ENCODE results near the gene LYPD6B. TPM values are rescaled to one million over a fixed set of nuclear protein-coding genes. Genes with fewer than 3 reads are reported as not detected.

LYPD6B gene
- polyA plus RNA-seq, 3 donors, result not detected

DNA sequence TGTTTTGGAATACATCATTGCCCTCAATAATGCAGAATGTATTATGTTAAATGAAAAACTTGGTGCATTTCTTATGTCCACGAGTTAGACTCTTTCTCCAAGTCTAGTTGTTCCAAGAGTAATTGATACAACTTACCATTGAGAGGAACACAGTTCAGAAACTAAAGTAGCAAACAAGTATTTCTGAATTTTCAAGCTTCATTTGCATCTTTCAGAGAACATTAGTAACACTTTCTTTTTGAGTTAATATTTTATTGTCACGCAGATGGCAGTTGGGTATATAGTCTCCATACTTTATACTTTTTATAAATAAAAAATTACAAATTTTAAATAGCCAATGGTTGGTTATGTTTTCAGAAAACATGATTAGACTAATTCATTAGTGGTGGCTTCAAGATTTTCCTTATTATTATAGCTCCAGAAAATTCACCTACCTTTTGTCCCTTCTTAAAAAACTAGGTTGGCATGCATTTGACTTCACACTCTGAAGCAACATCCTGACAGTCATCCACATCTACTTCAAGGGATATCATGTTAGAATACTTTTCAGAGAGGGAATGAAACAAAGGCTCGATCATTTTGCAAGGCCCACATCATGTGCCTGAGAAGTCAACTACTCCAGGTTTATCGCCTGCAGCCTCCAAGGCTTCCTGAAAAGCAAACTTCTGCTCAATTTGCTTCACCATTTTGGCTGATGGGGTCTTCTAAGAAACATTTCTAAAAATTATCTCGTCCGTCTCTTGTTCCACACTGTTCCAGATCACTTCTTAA, 29.9 kb downstream of the LYPD6B start:
- intact Hi-C loops (cut with micrococcal nuclease), result no loop called here
- Histone ChIP-seq H2AFZ (ENCODE audit: insufficient read depth, low read depth, low read length, poor library complexity, severe bottlenecking) (no peak overlapping the region), H4K20me1 (ENCODE audit: insufficient read depth, low read length) (no peaks in the 10 kb centered on the region), H3K36me3 (replicated peaks in 1 of 2; ENCODE audit: control insufficient read depth in 1 of 2, insufficient read depth in 2 of 2, low read length in 2 of 2) (no peaks in the 10 kb centered on the region), H3K9me3 (replicated peaks in 1 of 2; ENCODE audit: control insufficient read depth in 1 of 2, insufficient read depth in 1 of 2, low read length in 2 of 2) (no peaks in the 10 kb centered on the region), H3K4me1 (ENCODE audit: control insufficient read depth in 1 of 2, insufficient read depth in 2 of 2, low read length in 2 of 2) (peaks cover 0 to 8% of the 10 kb centered on the region in 2 donors), H3K9ac (ENCODE audit: insufficient read depth, low read length, poor library complexity, severe bottlenecking) (no peak overlapping the region), H3K27ac (ENCODE audit: low read depth in 1 of 2, low read length in 2 of 2) (no peak overlapping the region), H3K27me3 (ENCODE audit: control insufficient read depth in 2 of 2, insufficient read depth in 2 of 2, low read length in 2 of 2) (no peaks in the 10 kb centered on the region), H3K4me3 (replicated peaks in 1 of 3; ENCODE audit: low read depth in 2 of 3, low read length in 3 of 3) (no peak overlapping the region), H3K79me2 (ENCODE audit: insufficient read depth, low read length) (no peaks in the 10 kb centered on the region), H3K4me2 (replicated peaks; ENCODE audit: extremely low read depth, low read length, poor library complexity, severe bottlenecking) (no peak overlapping the region)
- TF ChIP-seq CTCF (IDR thresholded peaks at IDR 0.05), result no peak
- WGBS (ENCODE audit: insufficient coverage), result 20% methylated on average over 2 of the region's 6 CpGs
- peaks cover 0 to 4% (median 1%) of the 10 kb centered on the region in 3 donors for H3K27me3 Mint-ChIP-seq (ENCODE audit: low read depth in 3 of 3)
- H3K27ac Mint-ChIP-seq, result peak overlapping the region in 2 of 7 donors; percentile 76 to 90
- peaks cover 25% of the 10 kb centered on the region for H3K4me1 Mint-ChIP-seq
- peaks cover 0 to 1% (median 0%) of the 10 kb centered on the region in 7 donors for H3K9me3 Mint-ChIP-seq
- peaks cover 0 to 4% of the 10 kb centered on the region in 2 donors for H3K36me3 Mint-ChIP-seq
- peak in 1 of 3 donors; percentile 10 for DNase-seq
- H3K4me3 Mint-ChIP-seq, result no peak overlapping the region

DNA sequence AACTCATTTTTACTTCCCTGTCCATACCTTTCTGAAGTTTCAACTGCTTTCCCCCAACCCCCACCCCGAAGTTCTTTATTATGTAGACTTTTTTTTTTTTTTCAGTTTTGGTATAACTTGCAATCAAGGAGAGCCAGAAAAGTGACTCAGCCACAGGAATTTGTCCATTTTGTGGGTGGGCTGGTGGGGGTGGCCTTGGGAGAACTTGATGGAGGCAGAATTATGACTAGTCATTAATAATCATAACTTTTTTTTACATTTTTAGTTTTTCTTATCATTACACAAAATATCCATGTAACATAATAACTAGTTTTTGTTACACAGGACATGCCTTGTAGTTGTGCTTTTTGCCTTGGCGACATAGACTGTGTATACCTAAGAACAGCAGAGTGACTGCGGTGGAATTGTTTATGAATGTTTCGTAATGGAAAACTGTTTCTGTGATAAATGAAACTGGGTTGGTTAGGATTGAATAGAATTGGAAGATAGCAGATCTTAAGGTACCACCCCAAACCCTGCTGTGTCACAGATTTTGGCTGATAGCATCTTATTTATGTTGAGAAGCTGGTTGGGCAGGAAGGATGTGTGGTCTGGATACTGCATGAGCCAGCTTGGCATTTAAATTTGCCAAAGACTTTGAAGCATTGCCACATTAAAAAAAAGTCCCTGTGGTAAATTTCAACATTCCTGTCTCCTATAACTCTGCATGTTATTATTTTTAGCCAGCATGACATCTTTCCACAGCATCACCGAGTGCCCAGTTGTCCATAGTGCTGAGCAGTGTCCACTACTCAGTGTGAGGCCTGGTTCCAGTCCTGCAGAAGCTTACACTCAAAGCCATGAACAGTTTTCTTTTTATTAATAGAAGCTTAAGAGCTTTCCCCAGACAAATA, 30.7 kb downstream of the LYPD6B start:
- no peak overlapping the region for H3K4me3 Mint-ChIP-seq
- peak overlapping the region in 3 of 7 donors; percentile 42 to 90 (median 80) for H3K27ac Mint-ChIP-seq
- peaks cover 0 to 4% (median 1%) of the 10 kb centered on the region in 3 donors for H3K27me3 Mint-ChIP-seq (ENCODE audit: low read depth in 3 of 3)
- H3K4me1 Mint-ChIP-seq, result peaks cover 25% of the 10 kb centered on the region
- Histone ChIP-seq H3K4me1 (ENCODE audit: control insufficient read depth in 1 of 2, insufficient read depth in 2 of 2, low read length in 2 of 2) (peaks cover 0 to 8% of the 10 kb centered on the region in 2 donors), H3K36me3 (replicated peaks in 1 of 2; ENCODE audit: control insufficient read depth in 1 of 2, insufficient read depth in 2 of 2, low read length in 2 of 2) (no peaks in the 10 kb centered on the region), H2AFZ (ENCODE audit: insufficient read depth, low read depth, low read length, poor library complexity, severe bottlenecking) (peak overlapping the region; percentile 41), H3K27me3 (ENCODE audit: control insufficient read depth in 2 of 2, insufficient read depth in 2 of 2, low read length in 2 of 2) (no peaks in the 10 kb centered on the region), H3K4me2 (replicated peaks; ENCODE audit: extremely low read depth, low read length, poor library complexity, severe bottlenecking) (no peak overlapping the region), H4K20me1 (ENCODE audit: insufficient read depth, low read length) (no peaks in the 10 kb centered on the region), H3K27ac (ENCODE audit: low read depth in 1 of 2, low read length in 2 of 2) (no peak overlapping the region), H3K9me3 (replicated peaks in 1 of 2; ENCODE audit: control insufficient read depth in 1 of 2, insufficient read depth in 1 of 2, low read length in 2 of 2) (no peaks in the 10 kb centered on the region), H3K4me3 (replicated peaks in 1 of 3; ENCODE audit: low read depth in 2 of 3, low read length in 3 of 3) (no peak overlapping the region), H3K9ac (ENCODE audit: insufficient read depth, low read length, poor library complexity, severe bottlenecking) (no peak overlapping the region), H3K79me2 (ENCODE audit: insufficient read depth, low read length) (no peaks in the 10 kb centered on the region)
- WGBS (ENCODE audit: insufficient coverage), result 0% methylated on average over 2 of the region's 5 CpGs
- H3K36me3 Mint-ChIP-seq, result peaks cover 0 to 4% of the 10 kb centered on the region in 2 donors
- intact Hi-C loops (cut with micrococcal nuclease), result no loop called here
- DNase-seq, result peak in 2 of 3 donors; percentile 21 to 72
- no peak for TF ChIP-seq CTCF (IDR thresholded peaks at IDR 0.05)
- peaks cover 0 to 1% (median 0%) of the 10 kb centered on the region in 7 donors for H3K9me3 Mint-ChIP-seq
